Spleen (tissue), 11 donors: ENCODE results near the gene KCNIP2. TPM values are rescaled to one million over a fixed set of nuclear protein-coding genes. Genes with fewer than 3 reads are reported as not detected.

Experiments
- DNase-seq: peaks from one replicate; pipeline ENCODE4 v3.0.0-alpha.2; 2020
- H3K27ac ChIP-seq, 8 donors: fragments of 200-600 bp; sonication (generic) in 7 of 8; 1 replicate in 4 of 8; 2 replicates in 4 of 8; pipeline versions ENCODE4 v1.5.0 to v1.8.0; 2016 to 2021; ENCODE audit warnings: inconsistent platforms in 4 of 8, mild to moderate bottlenecking in 4 of 8, moderate library complexity in 1 of 8
- H3K27me3 ChIP-seq, 7 donors: fragments of 200-600 bp; sonication (generic) in 6 of 7; replicated peaks in 1 of 7; 1 replicate in 4 of 7; 2 replicates in 3 of 7; pipeline versions ENCODE4 v1.5.0 to v1.8.0; 2016 to 2021; ENCODE audit warnings: inconsistent platforms in 3 of 7, mild to moderate bottlenecking in 1 of 7
- H3K36me3 ChIP-seq, 6 donors: fragments of 200-600 bp; sonication (generic) in 5 of 6; 1 replicate in 4 of 6; 2 replicates in 2 of 6; pipeline versions ENCODE4 v1.5.0 to v1.8.0; 2016 to 2021; ENCODE audit warnings: inconsistent platforms in 2 of 6
- H3K4me1 ChIP-seq, 6 donors: fragments of 200-600 bp; sonication (generic) in 5 of 6; 1 replicate in 3 of 6; 2 replicates in 3 of 6; pipeline versions ENCODE4 v1.5.0 to v1.8.0; 2016 to 2021; ENCODE audit warnings: inconsistent platforms in 3 of 6
- H3K4me3 ChIP-seq, 8 donors: fragments of 200-600 bp; sonication (generic) in 7 of 8; 1 replicate in 4 of 8; 2 replicates in 4 of 8; pipeline versions ENCODE4 v1.5.0 to v1.8.0; 2016 to 2021; ENCODE audit warnings: inconsistent platforms in 4 of 8, mild to moderate bottlenecking in 4 of 8, moderate library complexity in 2 of 8
- H3K9me3 ChIP-seq, 8 donors: fragments of 200-600 bp; sonication (generic) in 7 of 8; 1 replicate in 4 of 8; 2 replicates in 4 of 8; pipeline versions ENCODE4 v1.5.0 to v1.8.0; 2016 to 2021; ENCODE audit warnings: inconsistent platforms in 4 of 8
- CTCF ChIP-seq, 11 experiments: fragments of 200-600 bp in 7 of 11; fragments of 450-650 bp in 4 of 11; sonication (generic) in 4 of 11; IDR thresholded peaks in 8 of 11; conservative IDR thresholded peaks in 3 of 11; 1 replicate in 7 of 11; 2 replicates in 4 of 11; pipeline versions ENCODE4 v1.4.0 to v1.8.0; 2016 to 2021; ENCODE audit warnings: antibody characterized with exemption in 11 of 11, inconsistent platforms in 4 of 11, mild to moderate bottlenecking in 1 of 11
- POLR2A ChIP-seq, 3 donors: fragments of 450-650 bp; IDR thresholded peaks; one replicate each; pipeline ENCODE4 v1.5.1; 2017; ENCODE audit warnings: antibody characterized with exemption in 3 of 3, mild to moderate bottlenecking in 1 of 3
- POLR2AphosphoS5 ChIP-seq, 3 donors: sonication (generic); formaldehyde crosslinking; IDR thresholded peaks; one replicate each; pipeline ENCODE4 v1.5.1; 2017; ENCODE audit warnings: antibody characterized with exemption in 3 of 3
- WGBS, 5 donors: extraction: QIAGEN DNeasy Blood & Tissue Kit in 3 of 5; methylation state at CpG; one replicate each; pipeline versions ENCODE4 v1.1.5 to v1.1.7; 2013 to 2018; 5-methylcytosine and 5-hydroxymethylcytosine counted together
- intact Hi-C: fragments of 100-400 bp; cut with DNase I; formaldehyde crosslinking; loops from one replicate; pipeline ENCODE4 v1.15.0; 2023; ENCODE audit warnings: low total_unique reads
- polyA plus RNA-seq, 3 donors: library from polyadenylated mRNA; stranded (reverse); fragments of 200-250 nt; gene quantifications; one replicate each; pipeline ENCODE4 v1.2.1, GENCODE V29; 2013
- total RNA-seq, 7 donors: library from RNA; depleted of rRNA in 3 of 7; stranded (reverse); fragments of >200 nt in 3 of 7; fragmentation: NEBNext Ultra II Directional in 4 of 7; extraction: Animal tissue kit (Norgen Biotek cat#: 25700) in 4 of 7; gene quantifications; one replicate each; pipeline versions ENCODE4 v1.1.0 to v1.2.1, GENCODE V29; 2016 to 2021
- donor health status: healthy with polysubstance abuse.
- donor health status: DM: no; HTN: no; CAD: no; lungs with moderate emphysema.
- donor health status: DM: no; HTN: no; CAD: no.
- donor health status: Bipolar disorder and iron deficiency.
- donor health status: healthy.
- donor health status: DM: no; HTN: no; CAD: no.
- donor health status: DM: yes; HTN: yes; CAD: no.

KCNIP2 gene
- total and polyA plus RNA-seq, 10 donors, result 1.00 to 8.6 (median 5.2) TPM

GRCh38 chr10:101776161-101776817 lies 67.3 kb downstream of the KCNIP2 start:
- no peaks in the 10 kb centered on the region for H3K36me3 ChIP-seq
- WGBS, 5 donors, result 6 to 38% (median 8%) methylated on average over 19 to 65 of the region's 74 CpGs
- no peak overlapping the region for H3K27ac ChIP-seq
- H3K27me3 ChIP-seq, result peaks cover 4 to 90% (median 77%) of the 10 kb centered on the region in 7 donors
- TF ChIP-seq CTCF (IDR thresholded peaks at IDR 0.05 in 8 of 11, conservative IDR thresholded peaks at IDR 0.05 in 3 of 11) (no peak), POLR2A (IDR thresholded peaks at IDR 0.05) (no peak), POLR2AphosphoS5 (IDR thresholded peaks at IDR 0.05) (no peak)
- intact Hi-C loops, result no loop called here
- H3K4me3 ChIP-seq, result peak overlapping the region in 5 of 8 donors; percentile 15 to 62 (median 23)
- no peak for DNase-seq
- H3K9me3 ChIP-seq, result no peaks in the 10 kb centered on the region
- H3K4me1 ChIP-seq, result peaks cover 16 to 67% (median 57%) of the 10 kb centered on the region in 6 donors

Other genes starting within 250 kb of the KCNIP2 start
- gene FBXW4, start 148.6 kb downstream of the KCNIP2 start, total RNA-seq, result 10 to 100 TPM; 51.1 to 78.1 (median 64.3) TPM
- 10 to 100 TPM; 24.1 to 38.6 (median 31.7) TPM for gene FBXW4, start 148.6 kb downstream of the KCNIP2 start, polyA plus RNA-seq
- not detected for gene FGF8, start 67.7 kb downstream of the KCNIP2 start, total RNA-seq
- gene FGF8, start 67.7 kb downstream of the KCNIP2 start, polyA plus RNA-seq, result under 1 TPM in 2 of 3 donors, not detected in 1; 0.11 TPM
- gene NPM3, start 60.4 kb downstream of the KCNIP2 start, total RNA-seq, result 10 to 100 TPM; 16.8 to 46.9 (median 24.6) TPM
- 10 to 100 TPM; 33.5 to 54.6 (median 44.2) TPM for gene NPM3, start 60.4 kb downstream of the KCNIP2 start, polyA plus RNA-seq
- 100 to 1,000 TPM; 143 to 234 (median 172) TPM for gene OGA, start 25.4 kb downstream of the KCNIP2 start, total RNA-seq
- 10 to 100 TPM; 65.7 to 87.0 (median 68.3) TPM for gene OGA, start 25.4 kb downstream of the KCNIP2 start, polyA plus RNA-seq
- gene ARMH3, start 212.4 kb upstream of the KCNIP2 start, total RNA-seq, result 10 to 100 TPM; 19.4 to 37.4 (median 25.8) TPM
- gene ARMH3, start 212.4 kb upstream of the KCNIP2 start, polyA plus RNA-seq, result 10 to 100 TPM; 11.6 to 13.5 (median 13.5) TPM
- 10 to 100 TPM; 15.9 to 29.5 (median 21.9) TPM for gene HPS6, start 221.5 kb upstream of the KCNIP2 start, total RNA-seq
- gene HPS6, start 221.5 kb upstream of the KCNIP2 start, polyA plus RNA-seq, result 10 to 100 TPM in 2 of 3 donors, 1 to 10 TPM in 1; 7.2 to 14.1 (median 10.8) TPM